ENCODE data around the gene AIP. TPM values are rescaled to one million over a fixed set of nuclear protein-coding genes. Genes with fewer than 3 reads are reported as not detected.
"Not testable (repeated sequence)": the region's sequence is repeated elsewhere in the genome, so short reads cannot be mapped to it uniquely, and the experiment has no call there.

Gene AIP
- total RNA-seq, 2 experiments from 2014 or later: 115 to 117 TPM

DNA sequence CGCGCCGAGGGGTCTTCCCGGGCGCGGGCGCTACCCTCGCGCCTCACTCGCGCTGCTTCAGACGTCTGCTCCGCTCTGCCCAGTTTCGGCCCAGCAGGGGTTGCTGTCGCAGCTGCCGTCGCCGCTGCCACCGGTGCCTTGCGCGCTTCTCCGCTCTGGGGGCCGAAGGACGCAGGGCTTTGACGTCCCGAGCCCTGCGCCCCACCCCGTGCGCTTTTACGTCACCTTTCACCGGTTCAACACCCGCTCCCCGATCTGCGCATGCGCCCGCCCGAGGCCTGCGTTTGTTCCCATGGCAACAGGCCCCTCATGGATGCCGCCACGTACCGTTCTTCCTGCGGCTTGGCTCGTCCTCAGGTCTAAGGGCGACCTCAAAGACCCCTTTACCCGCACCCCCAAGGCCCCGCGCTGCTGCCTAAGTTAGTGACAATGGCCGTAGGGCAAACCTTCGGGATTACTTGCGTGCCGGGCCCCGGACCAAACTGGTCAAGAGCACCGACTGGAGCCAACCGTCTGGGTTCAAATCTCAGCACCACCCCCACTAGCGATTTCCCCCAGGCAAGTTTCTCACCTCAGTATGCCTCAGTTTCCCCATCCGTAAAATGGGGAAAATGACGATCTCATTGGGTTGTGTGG lies 25.8 kb downstream of the AIP start:
- H3K4me3 ChIP-seq (ENCODE audit: low read length): peak overlapping the region; percentile 76
- peak overlapping the region; percentile 93 for H3K4me3 Mint-ChIP-seq
- H3K27me3 Mint-ChIP-seq: no peaks in the 10 kb centered on the region
- TF ChIP-seq, protein P1, sequence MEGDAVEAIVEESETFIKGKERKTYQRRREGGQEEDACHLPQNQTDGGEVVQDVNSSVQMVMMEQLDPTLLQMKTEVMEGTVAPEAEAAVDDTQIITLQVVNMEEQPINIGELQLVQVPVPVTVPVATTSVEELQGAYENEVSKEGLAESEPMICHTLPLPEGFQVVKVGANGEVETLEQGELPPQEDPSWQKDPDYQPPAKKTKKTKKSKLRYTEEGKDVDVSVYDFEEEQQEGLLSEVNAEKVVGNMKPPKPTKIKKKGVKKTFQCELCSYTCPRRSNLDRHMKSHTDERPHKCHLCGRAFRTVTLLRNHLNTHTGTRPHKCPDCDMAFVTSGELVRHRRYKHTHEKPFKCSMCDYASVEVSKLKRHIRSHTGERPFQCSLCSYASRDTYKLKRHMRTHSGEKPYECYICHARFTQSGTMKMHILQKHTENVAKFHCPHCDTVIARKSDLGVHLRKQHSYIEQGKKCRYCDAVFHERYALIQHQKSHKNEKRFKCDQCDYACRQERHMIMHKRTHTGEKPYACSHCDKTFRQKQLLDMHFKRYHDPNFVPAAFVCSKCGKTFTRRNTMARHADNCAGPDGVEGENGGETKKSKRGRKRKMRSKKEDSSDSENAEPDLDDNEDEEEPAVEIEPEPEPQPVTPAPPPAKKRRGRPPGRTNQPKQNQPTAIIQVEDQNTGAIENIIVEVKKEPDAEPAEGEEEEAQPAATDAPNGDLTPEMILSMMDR (IDR thresholded peaks at IDR 0.05): no peak
- ATAC-seq (ENCODE audit: poor library complexity) (peak; percentile 44), DNase-seq (peak; percentile 97 to 100 (median 99))
- H3K9me3 ChIP-seq (ENCODE audit: control insufficient read depth in 1 of 2, insufficient read depth in 1 of 2, low read length in 2 of 2): no peaks in the 10 kb centered on the region
- H3K9me3 Mint-ChIP-seq: no peaks in the 10 kb centered on the region
- peaks cover 38% of the 10 kb centered on the region for H3K4me1 Mint-ChIP-seq (ENCODE audit: low read depth)
- CTCF ChIA-PET: interaction anchor here (1.1 to 1.3 kb wide), 2 partner anchors 107 to 119 kb away, joined by 3 read pairs; partner anchors contain the start of gene PPP1CA
- H3K36me3 ChIP-seq (ENCODE audit: insufficient read depth, low read length): peaks cover 10% of the 10 kb centered on the region
- peaks cover 43% of the 10 kb centered on the region for H3K4me1 ChIP-seq (ENCODE audit: insufficient read depth, low read length)
- intact Hi-C loops (cut with DNase I, micrococcal nuclease): loop anchor here (1.0 to 10.0 kb wide), 7 partner anchors 44 to 266 kb away; partner anchors contain the start of genes CARNS1 (in 1 of the 2), NDUFV1 (in 1 of the 2), POLD4 (in 1 of the 2) and PPP1CA (in 1 of the 2)
- peak overlapping the region; percentile 87 to 97 for H3K27ac ChIP-seq (ENCODE audit: low read depth in 1 of 2, low read length in 2 of 2)
- H3K27ac Mint-ChIP-seq: peak overlapping the region; percentile 98
- H3K27me3 ChIP-seq (ENCODE audit: control insufficient read depth in 1 of 2, insufficient read depth in 2 of 2, low read length in 2 of 2): peaks cover 0 to 9% of the 10 kb centered on the region in 2 experiments
- POLR2A ChIA-PET: interaction anchor here (0.6 to 1.1 kb wide), 7 partner anchors 26 to 183 kb away, joined by 3 to 6 read pairs (median 3); partner anchors contain the start of genes AIP, PTPRCAP and TBC1D10C
- H3K36me3 Mint-ChIP-seq (ENCODE audit: low read depth): peaks cover 19% of the 10 kb centered on the region

DNA sequence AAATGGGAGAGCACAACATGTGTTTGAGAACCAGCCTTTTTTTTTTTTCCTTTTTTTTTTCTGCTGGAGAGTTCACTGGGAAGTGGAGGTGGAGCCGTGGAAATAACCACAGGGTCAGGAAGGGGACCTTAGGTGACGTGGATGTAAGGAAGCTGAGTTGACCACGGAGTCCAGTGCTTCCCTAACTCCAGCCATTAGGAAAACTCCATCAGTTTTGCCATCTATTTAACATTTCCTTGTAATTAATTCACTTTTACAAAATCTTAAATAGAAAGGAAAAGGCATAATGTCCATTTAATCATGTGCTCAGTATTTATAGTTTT lies 27.2 kb downstream of the AIP start:
- H3K27ac Mint-ChIP-seq: peak overlapping the region; percentile 98
- CTCF ChIA-PET: interaction anchor here (0.5 kb wide), 1 partner anchor 30 kb away, joined by 3 read pairs; no protein-coding TSS in a partner anchor
- ATAC-seq (ENCODE audit: poor library complexity): no peak

DNA sequence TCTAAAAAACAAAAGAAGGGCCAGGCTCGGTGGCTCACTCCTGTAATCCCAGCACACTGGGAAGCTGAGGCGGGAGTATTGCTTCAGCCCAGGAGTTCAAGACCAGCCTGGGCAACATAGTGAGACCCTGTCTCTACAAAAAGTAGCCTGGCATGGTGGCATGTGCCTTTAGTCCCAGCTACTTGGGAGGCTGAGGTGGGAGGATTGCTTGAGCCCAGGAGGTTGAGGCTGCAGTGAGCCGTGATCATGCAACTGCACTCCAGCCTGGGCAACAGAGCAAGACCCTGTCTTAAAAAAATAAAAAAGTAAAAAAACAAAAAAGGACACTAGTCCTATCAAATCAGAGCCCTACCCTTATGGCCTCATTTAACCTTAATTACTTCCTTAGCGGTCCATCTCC lies 28.7 kb downstream of the AIP start:
- H3K36me3 ChIP-seq (ENCODE audit: insufficient read depth, low read length); H3K4me3 ChIP-seq (ENCODE audit: low read length); H3K27me3 Mint-ChIP-seq; H3K27ac ChIP-seq (ENCODE audit: low read depth in 1 of 2, low read length in 2 of 2); ATAC-seq (ENCODE audit: poor library complexity); H3K9me3 ChIP-seq (ENCODE audit: control insufficient read depth in 1 of 2, insufficient read depth in 1 of 2, low read length in 2 of 2); H3K9me3 Mint-ChIP-seq; H3K27ac Mint-ChIP-seq; H3K4me3 Mint-ChIP-seq; H3K27me3 ChIP-seq (ENCODE audit: control insufficient read depth in 1 of 2, insufficient read depth in 2 of 2, low read length in 2 of 2); POLR2A ChIA-PET; H3K36me3 Mint-ChIP-seq (ENCODE audit: low read depth); CTCF ChIA-PET: not testable (repeated sequence)
- DNase-seq: peak in 1 of 14 experiments; percentile 11
- intact Hi-C loops (cut with DNase I, micrococcal nuclease): loop anchor here in 1 of 2 experiments (5.0 to 10.0 kb wide), 2 partner anchors 76 to 153 kb away; no protein-coding TSS in a partner anchor
- peaks cover 25% of the 10 kb centered on the region for H3K4me1 ChIP-seq (ENCODE audit: insufficient read depth, low read length)
- H3K4me1 Mint-ChIP-seq (ENCODE audit: low read depth): peaks cover 20% of the 10 kb centered on the region

More for the DNA sequence above, 27.2 kb downstream of the AIP start:
- H3K27ac ChIP-seq (ENCODE audit: low read depth in 1 of 2, low read length in 2 of 2): no peak overlapping the region
- peaks cover 39% of the 10 kb centered on the region for H3K4me1 ChIP-seq (ENCODE audit: insufficient read depth, low read length)
- Mint-ChIP-seq H3K4me3 (peak overlapping the region; percentile 76), H3K27me3 (peaks cover 4% of the 10 kb centered on the region), H3K36me3 (ENCODE audit: low read depth) (peaks cover 19% of the 10 kb centered on the region), H3K4me1 (ENCODE audit: low read depth) (peaks cover 33% of the 10 kb centered on the region), H3K9me3 (no peaks in the 10 kb centered on the region)
- no peak for DNase-seq
- H3K9me3 ChIP-seq (ENCODE audit: control insufficient read depth in 1 of 2, insufficient read depth in 1 of 2, low read length in 2 of 2): no peaks in the 10 kb centered on the region
- intact Hi-C loops (cut with DNase I, micrococcal nuclease): loop anchor here in 1 of 2 experiments (5.0 to 10.0 kb wide), 2 partner anchors 77 to 155 kb away; no protein-coding TSS in a partner anchor
- POLR2A ChIA-PET: no interaction called here
- H3K27me3 ChIP-seq (ENCODE audit: control insufficient read depth in 1 of 2, insufficient read depth in 2 of 2, low read length in 2 of 2): peaks cover 0 to 9% of the 10 kb centered on the region in 2 experiments
- H3K4me3 ChIP-seq (ENCODE audit: low read length): no peak overlapping the region
- peaks cover 10% of the 10 kb centered on the region for H3K36me3 ChIP-seq (ENCODE audit: insufficient read depth, low read length)
- TF ChIP-seq, protein P1 (IDR thresholded peaks at IDR 0.05): no peak
